Gastrocnemius medialis (tissue), 4 donors: ENCODE results near the gene ODC1. TPM values are rescaled to one million over a fixed set of nuclear protein-coding genes. Genes with fewer than 3 reads are reported as not detected.

Source experiments
- ATAC-seq, 2 donors: fragments of 150-250 bp; one replicate each; pipeline ENCODE4 v1.9.1; 2016
- DNase-seq, 2 donors: peaks; one replicate each; pipeline ENCODE4 v3.0.0-alpha.2; 2019
- H3K27ac ChIP-seq, 4 donors: fragments of 200-600 bp; sonication (generic); 1 replicate in 1 of 4; 2 replicates in 3 of 4; pipeline ENCODE4 v1.5.1; 2016 to 2018; ENCODE audit warnings: mild to moderate bottlenecking in 2 of 4, moderate library complexity in 1 of 4
- H3K27me3 ChIP-seq, 3 donors: fragments of 200-600 bp; sonication (generic) in 2 of 3; 1 replicate in 1 of 3; 2 replicates in 2 of 3; pipeline versions ENCODE4 v1.5.1 to v1.6.0; 2016 to 2019; ENCODE audit warnings: mild to moderate bottlenecking in 1 of 3, moderate library complexity in 1 of 3
- H3K36me3 ChIP-seq, 2 donors: fragments of 200-600 bp; sonication (generic) in 1 of 2; one replicate each; pipeline ENCODE4 v1.5.1; 2017 to 2018
- H3K4me1 ChIP-seq, 2 donors: fragments of 200-600 bp; sonication (generic) in 1 of 2; one replicate each; pipeline ENCODE4 v1.5.1; 2016 to 2017; ENCODE audit warnings: mild to moderate bottlenecking in 2 of 2
- H3K4me3 ChIP-seq, 4 donors: fragments of 200-600 bp; sonication (generic) in 3 of 4; 1 replicate in 1 of 4; 2 replicates in 3 of 4; pipeline ENCODE4 v1.5.1; 2016 to 2019; ENCODE audit warnings: mild to moderate bottlenecking in 2 of 4
- H3K9me3 ChIP-seq, 3 donors: fragments of 200-600 bp; sonication (generic) in 2 of 3; 1 replicate in 1 of 3; 2 replicates in 2 of 3; pipeline ENCODE4 v1.5.1; 2016 to 2019
- CTCF ChIP-seq, 5 experiments: fragments of 450-650 bp in 3 of 5; fragments of 200-600 bp in 2 of 5; sonication (generic) in 2 of 5; IDR thresholded peaks in 4 of 5; conservative IDR thresholded peaks in 1 of 5; 1 replicate in 4 of 5; 2 replicates in 1 of 5; pipeline ENCODE4 v1.5.1; 2016 to 2019; ENCODE audit warnings: antibody characterized with exemption in 5 of 5, mild to moderate bottlenecking in 3 of 5, moderate library complexity in 3 of 5
- POLR2A ChIP-seq, 2 donors: fragments of 450-650 bp; IDR thresholded peaks; one replicate each; pipeline ENCODE4 v1.6.1; 2017; ENCODE audit warnings: antibody characterized with exemption in 2 of 2, mild to moderate bottlenecking in 2 of 2, moderate library complexity in 2 of 2
- in situ Hi-C, 4 donors: fragments of 200-750 bp; cut with MboI; loops; one replicate each; pipeline versions ENCODE4 v1.15.0 to v1.8.0; 2017; ENCODE audit warnings: low sequenced_read_pairs in 4 of 4
- intact Hi-C: fragments of 100-400 bp; cut with DNase I; formaldehyde crosslinking; loops from one replicate; pipeline ENCODE4 v1.15.1; 2023; ENCODE audit warnings: low total_unique reads
- total RNA-seq, 4 donors: library from RNA; depleted of rRNA; stranded (reverse); fragments of >200 nt; gene quantifications; one replicate each; pipeline versions ENCODE4 v1.1.0 to v1.2.3, GENCODE V29; 2016

The ODC1 gene
- total RNA-seq, 4 donors from 2014 or later: 134 to 339 (median 255) TPM

GRCh38 chr2:10480359-10480949 lies 32.3 kb upstream of the ODC1 start:
- DNase-seq (no peak), ATAC-seq (no peak)
- in situ Hi-C loops: no loop called here
- Histone ChIP-seq H3K27me3 (no peaks in the 10 kb centered on the region), H3K4me1 (no peaks in the 10 kb centered on the region), H3K36me3 (no peaks in the 10 kb centered on the region), H3K27ac (no peak overlapping the region), H3K4me3 (no peak overlapping the region), H3K9me3 (no peaks in the 10 kb centered on the region)
- TF ChIP-seq CTCF (IDR thresholded peaks at IDR 0.05 in 4 of 5, conservative IDR thresholded peaks at IDR 0.05 in 1 of 5) (no peak), POLR2A (IDR thresholded peaks at IDR 0.05) (no peak)
- intact Hi-C loops: no loop called here

GRCh38 chr2:10478916-10479315 lies 30.8 kb upstream of the ODC1 start:
- ATAC-seq (no peak), DNase-seq (no peak)
- in situ Hi-C loops (no loop called here), intact Hi-C loops (no loop called here)
- no peaks in the 10 kb centered on the region for H3K36me3 ChIP-seq
- H3K9me3 ChIP-seq: no peaks in the 10 kb centered on the region
- H3K27me3 ChIP-seq: no peaks in the 10 kb centered on the region
- H3K27ac ChIP-seq: no peak overlapping the region
- no peaks in the 10 kb centered on the region for H3K4me1 ChIP-seq
- H3K4me3 ChIP-seq: no peak overlapping the region
- no peak for TF ChIP-seq POLR2A (IDR thresholded peaks at IDR 0.05)

- DNase-seq (no peak), ATAC-seq (no peak)
- Histone ChIP-seq H3K27ac (no peak overlapping the region), H3K36me3 (no peaks in the 10 kb centered on the region), H3K4me3 (no peak overlapping the region), H3K27me3 (no peaks in the 10 kb centered on the region), H3K9me3 (no peaks in the 10 kb centered on the region), H3K4me1 (no peaks in the 10 kb centered on the region)
- in situ Hi-C loops (no loop called here), intact Hi-C loops (no loop called here)
- no peak for TF ChIP-seq POLR2A (IDR thresholded peaks at IDR 0.05)
- no peak for TF ChIP-seq CTCF (IDR thresholded peaks at IDR 0.05 in 4 of 5, conservative IDR thresholded peaks at IDR 0.05 in 1 of 5)
Measured at GRCh38 chr2:10478298-10478625, 30.1 kb upstream of the ODC1 start.

GRCh38 chr2:10477443-10478297 lies 29.5 kb upstream of the ODC1 start:
- TF ChIP-seq POLR2A (IDR thresholded peaks at IDR 0.05) (no peak), CTCF (IDR thresholded peaks at IDR 0.05 in 4 of 5, conservative IDR thresholded peaks at IDR 0.05 in 1 of 5) (no peak)
- Histone ChIP-seq H3K4me3 (no peak overlapping the region), H3K4me1 (no peaks in the 10 kb centered on the region), H3K27ac (no peak overlapping the region), H3K27me3 (no peaks in the 10 kb centered on the region), H3K9me3 (no peaks in the 10 kb centered on the region), H3K36me3 (no peaks in the 10 kb centered on the region)
- intact Hi-C loops (no loop called here), in situ Hi-C loops (no loop called here)
- DNase-seq (no peak), ATAC-seq (no peak)

GRCh38 chr2:10476723-10477442 lies 28.8 kb upstream of the ODC1 start:
- Histone ChIP-seq H3K4me1 (no peaks in the 10 kb centered on the region), H3K36me3 (no peaks in the 10 kb centered on the region), H3K4me3 (no peak overlapping the region), H3K27ac (no peak overlapping the region), H3K9me3 (no peaks in the 10 kb centered on the region), H3K27me3 (no peaks in the 10 kb centered on the region)
- in situ Hi-C loops: no loop called here
- no peak for TF ChIP-seq CTCF (IDR thresholded peaks at IDR 0.05 in 4 of 5, conservative IDR thresholded peaks at IDR 0.05 in 1 of 5)
- TF ChIP-seq POLR2A (IDR thresholded peaks at IDR 0.05): no peak
- no peak for ATAC-seq
- no peak for DNase-seq
- intact Hi-C loops: no loop called here
